NCI-H1417 treated with DMSO at 0.1 percent for 48 hours (cell line): Measurements from ENCODE around the gene GPRC5A.

Experiments
- DNase-seq: peaks from one replicate; lab custom pipeline; 2025; lab: John Stamatoyannopoulos, UW

GPRC5A gene

DNA sequence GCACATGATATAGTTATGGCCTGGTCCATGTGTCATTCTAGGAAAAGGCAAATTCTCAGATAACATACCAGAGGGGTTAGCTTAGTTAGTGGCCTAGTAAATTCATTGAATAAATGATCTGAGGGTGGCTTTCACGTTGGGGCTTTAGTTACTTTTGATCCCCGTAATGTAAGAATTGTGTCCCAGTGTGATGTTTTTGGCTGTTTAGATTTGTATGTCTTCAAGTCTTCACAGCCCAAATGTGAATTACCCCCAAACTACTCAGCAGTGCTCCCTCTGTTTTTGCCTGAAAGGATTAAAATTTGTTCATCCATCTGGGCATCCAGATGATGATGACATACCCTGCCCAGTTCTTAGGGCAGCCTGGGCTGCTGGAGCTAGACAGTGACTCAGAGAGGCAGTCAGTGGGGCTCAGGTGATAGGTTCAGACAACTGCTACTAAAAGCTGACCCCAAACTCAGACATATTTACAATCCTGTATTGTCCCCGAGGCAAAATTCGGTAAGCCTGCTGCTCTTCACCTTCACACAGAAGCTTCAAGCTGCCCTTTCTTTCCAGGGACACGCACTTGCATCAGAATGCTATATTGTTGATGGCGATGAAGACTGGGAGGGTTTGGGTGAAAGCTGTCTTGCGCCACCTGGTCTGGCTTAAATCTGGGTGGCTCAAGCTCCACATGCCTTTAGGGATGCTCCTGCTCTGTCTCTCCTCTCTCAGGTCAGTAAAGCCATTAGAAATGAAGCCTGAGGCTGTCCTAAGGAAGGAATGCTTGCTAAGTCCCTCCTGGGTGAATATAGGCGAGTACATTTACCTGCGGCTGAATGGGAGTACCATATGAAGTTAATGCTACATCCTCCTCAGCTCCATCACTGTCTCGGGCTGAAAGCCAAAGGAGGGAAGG, 50.3 kb downstream of the GPRC5A start:
- no peak for DNase-seq

- DNase-seq = no peak
These were observed 52.4 kb downstream of the GPRC5A start for GRCh38 chr12:12943586-12944260.

GRCh38 chr12:12945591-12945990, 54.2 kb downstream of the GPRC5A start:
- DNase-seq = no peak

- no peak for DNase-seq
These were observed 55.5 kb downstream of the GPRC5A start for GRCh38 chr12:12946686-12947355.

DNA sequence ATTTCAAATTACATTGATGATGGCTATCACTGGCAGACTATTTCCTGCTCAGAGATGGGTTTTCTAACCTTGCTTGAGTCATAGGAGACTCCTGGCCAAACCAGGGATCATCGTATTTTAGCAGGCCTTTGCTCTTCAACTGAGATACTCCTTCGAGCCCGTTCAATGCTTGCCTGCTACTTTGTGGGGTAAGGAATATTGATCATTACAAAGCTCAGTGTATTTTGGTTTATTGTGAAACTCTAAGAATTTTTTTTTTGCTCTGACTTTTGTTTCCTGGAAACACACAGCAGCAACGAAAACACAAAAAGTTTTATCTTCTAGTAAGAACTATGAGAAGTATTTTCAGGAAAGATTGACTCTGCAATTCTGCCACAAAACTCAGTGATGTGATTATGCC, 56.5 kb downstream of the GPRC5A start:
- no peak for DNase-seq

DNA sequence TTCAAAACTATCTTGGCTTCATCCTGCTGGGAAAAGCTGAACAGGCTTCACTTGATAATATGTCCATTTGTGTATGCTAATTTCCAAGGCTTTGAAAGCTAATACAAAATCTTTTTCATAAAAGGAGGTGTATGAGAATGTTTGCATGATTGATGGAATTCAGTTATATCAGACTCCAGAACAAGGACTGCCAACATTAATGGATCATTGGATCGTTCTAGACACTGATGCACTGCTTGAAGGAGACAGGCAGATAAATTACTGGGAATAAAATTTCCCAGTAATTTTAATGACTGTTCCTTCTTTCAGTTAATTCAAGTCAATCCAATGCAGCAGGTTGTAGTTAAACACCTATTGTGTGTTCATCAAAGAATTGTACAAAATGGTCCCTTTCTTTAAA, 60.1 kb downstream of the GPRC5A start:
- DNase-seq = no peak

GRCh38 chr12:12952036-12952435, 60.7 kb downstream of the GPRC5A start, which contains the start of gene GPRC5D:
TSS of gene GPRC5D (minus strand) at chr12:12952170. CDS start at chr12:12950384, 1,786 bp downstream.
- DNase-seq = no peak

GRCh38 chr12:12954356-12954755, 63.0 kb downstream of the GPRC5A start:
- DNase-seq = no peak

GRCh38 chr12:12954878-12955625, 63.7 kb downstream of the GPRC5A start:
- DNase-seq = no peak

DNA sequence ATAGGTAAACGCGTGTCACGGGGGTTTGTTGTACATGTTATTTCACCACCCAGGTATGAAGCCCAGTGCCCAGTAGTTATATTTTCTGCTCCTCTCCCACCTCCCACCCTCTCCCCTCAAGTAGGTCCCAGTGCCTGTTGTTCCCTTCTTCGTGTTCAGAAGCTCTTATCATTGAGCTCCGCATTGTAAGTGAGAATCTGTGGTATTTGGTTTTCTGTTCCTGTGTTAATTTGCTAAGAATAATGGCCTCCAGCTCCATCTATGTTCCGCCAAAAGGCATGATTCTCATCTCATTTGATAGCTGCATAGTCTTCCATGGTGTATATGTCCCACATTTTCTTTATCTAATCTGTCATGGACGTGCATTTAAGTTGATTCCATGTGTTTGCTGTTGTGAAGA, 67.5 kb downstream of the GPRC5A start:
- DNase-seq = no peak

- no peak for DNase-seq
These were observed 69.4 kb downstream of the GPRC5A start for GRCh38 chr12:12960639-12961209.

DNA sequence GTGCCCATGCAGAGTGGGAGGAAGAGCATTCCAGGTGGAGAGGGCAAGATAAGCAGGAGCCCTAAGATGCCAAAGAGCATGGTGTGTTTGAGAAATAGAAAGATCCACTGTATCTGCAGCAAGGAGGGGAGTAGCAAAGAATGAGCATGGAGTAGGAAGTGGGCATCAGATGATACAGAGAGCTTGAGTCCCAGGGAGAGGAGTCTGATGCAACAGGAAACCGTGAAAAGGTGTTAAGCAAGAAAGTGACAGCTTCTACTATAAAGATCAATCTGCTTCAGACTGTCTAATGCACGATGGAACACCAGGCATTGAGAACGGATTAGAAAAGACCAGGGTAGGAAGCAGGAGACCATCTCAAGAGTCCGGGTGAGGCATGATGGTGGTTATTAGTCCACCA, 72.9 kb downstream of the GPRC5A start:
- DNase-seq = no peak

DNA sequence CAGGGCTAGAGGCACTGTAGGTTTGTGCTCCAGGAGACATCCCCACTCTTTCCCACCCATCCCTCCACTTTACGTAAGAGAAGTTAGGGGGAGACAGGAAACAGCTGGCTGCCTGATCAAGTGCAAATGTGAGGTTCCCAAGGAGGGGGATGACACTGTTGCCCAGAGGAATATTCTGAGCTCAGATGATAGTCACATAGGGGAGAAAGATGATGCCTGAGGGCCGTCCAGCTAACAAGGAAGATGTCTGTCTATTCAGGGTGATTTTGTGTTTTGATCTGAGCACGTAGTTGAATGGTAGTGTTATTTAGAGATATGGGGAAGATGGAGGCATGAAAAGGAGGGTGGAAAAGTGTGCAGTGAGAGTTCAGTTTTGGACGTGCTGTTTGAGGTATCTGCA, 74.5 kb downstream of the GPRC5A start:
- DNase-seq = no peak
